IPS-18a (cell line): ENCODE measurements around the gene WDR7.

Experiments used
- H3K27ac ChIP-seq: one replicate; pipeline ENCODE4 v1.5.1; 2013; ENCODE audit warnings: low read length
- H3K27me3 ChIP-seq: one replicate; pipeline ENCODE4 v1.6.1; 2013; ENCODE audit warnings: mild to moderate bottlenecking, low read length; ENCODE audit not compliant: control insufficient read depth, insufficient read depth
- H3K36me3 ChIP-seq: one replicate; pipeline ENCODE4 v1.6.1; 2013; ENCODE audit warnings: low read depth, low read length; ENCODE audit not compliant: control insufficient read depth
- H3K4me1 ChIP-seq: one replicate; pipeline ENCODE4 v1.6.1; 2013; ENCODE audit warnings: low read depth, low read length; ENCODE audit not compliant: control insufficient read depth
- H3K4me3 ChIP-seq: one replicate; pipeline ENCODE4 v1.5.1; 2013; ENCODE audit warnings: low read length
- H3K9ac ChIP-seq: one replicate; pipeline ENCODE4 v1.6.1; 2013; ENCODE audit warnings: mild to moderate bottlenecking, low read length, moderate library complexity
- H3K9me3 ChIP-seq: one replicate; pipeline ENCODE4 v1.6.1; 2013; ENCODE audit warnings: low read depth, low read length; ENCODE audit not compliant: control insufficient read depth

The WDR7 gene

GRCh38 chr18:57003342-57003741 is 352.2 kb downstream of the WDR7 start:
- no peaks in the 10 kb centered on the region for H3K27me3 ChIP-seq
- peaks cover 1% of the 10 kb centered on the region for H3K4me1 ChIP-seq
- no peaks in the 10 kb centered on the region for H3K9me3 ChIP-seq
- H3K27ac ChIP-seq = no peak overlapping the region
- H3K36me3 ChIP-seq = no peaks in the 10 kb centered on the region
- no peak overlapping the region for H3K4me3 ChIP-seq
- no peak overlapping the region for H3K9ac ChIP-seq

- Histone ChIP-seq H3K27me3 (no peaks in the 10 kb centered on the region), H3K9me3 (no peaks in the 10 kb centered on the region), H3K4me1 (peaks cover 3% of the 10 kb centered on the region), H3K9ac (no peak overlapping the region), H3K27ac (no peak overlapping the region), H3K4me3 (no peak overlapping the region), H3K36me3 (no peaks in the 10 kb centered on the region)
Measured at GRCh38 chr18:57004366-57005121, 353.4 kb downstream of the WDR7 start.

- Histone ChIP-seq H3K9ac (no peak overlapping the region), H3K9me3 (no peaks in the 10 kb centered on the region), H3K4me3 (no peak overlapping the region), H3K4me1 (peaks cover 3% of the 10 kb centered on the region), H3K27me3 (no peaks in the 10 kb centered on the region), H3K36me3 (no peaks in the 10 kb centered on the region), H3K27ac (no peak overlapping the region)
Measured at GRCh38 chr18:57008001-57008686, 357.0 kb downstream of the WDR7 start.

GRCh38 chr18:57009844-57010243 is 358.7 kb downstream of the WDR7 start:
- H3K4me3 ChIP-seq = no peak overlapping the region
- peaks cover 3% of the 10 kb centered on the region for H3K4me1 ChIP-seq
- no peaks in the 10 kb centered on the region for H3K9me3 ChIP-seq
- H3K36me3 ChIP-seq = no peaks in the 10 kb centered on the region
- H3K9ac ChIP-seq = no peak overlapping the region
- no peaks in the 10 kb centered on the region for H3K27me3 ChIP-seq
- no peak overlapping the region for H3K27ac ChIP-seq

- Histone ChIP-seq H3K4me1 (peaks cover 16% of the 10 kb centered on the region), H3K27ac (no peak overlapping the region), H3K9ac (no peak overlapping the region), H3K36me3 (no peaks in the 10 kb centered on the region), H3K9me3 (no peaks in the 10 kb centered on the region), H3K27me3 (no peaks in the 10 kb centered on the region), H3K4me3 (no peak overlapping the region)
Measured at GRCh38 chr18:57014772-57015413, 363.7 kb downstream of the WDR7 start.

- no peak overlapping the region for H3K9ac ChIP-seq
- no peak overlapping the region for H3K27ac ChIP-seq
- H3K27me3 ChIP-seq = no peaks in the 10 kb centered on the region
- peaks cover 16% of the 10 kb centered on the region for H3K4me1 ChIP-seq
- H3K36me3 ChIP-seq = no peaks in the 10 kb centered on the region
- H3K9me3 ChIP-seq = no peaks in the 10 kb centered on the region
- no peak overlapping the region for H3K4me3 ChIP-seq
Measured at GRCh38 chr18:57015451-57015850, 364.3 kb downstream of the WDR7 start.

GRCh38 chr18:57018845-57019244 is 367.7 kb downstream of the WDR7 start:
- no peaks in the 10 kb centered on the region for H3K9me3 ChIP-seq
- H3K27me3 ChIP-seq = no peaks in the 10 kb centered on the region
- no peak overlapping the region for H3K9ac ChIP-seq

GRCh38 chr18:57022716-57023115 is 371.6 kb downstream of the WDR7 start:
- Histone ChIP-seq H3K36me3 (no peaks in the 10 kb centered on the region), H3K9me3 (no peaks in the 10 kb centered on the region), H3K27ac (no peak overlapping the region), H3K4me3 (no peak overlapping the region), H3K9ac (no peak overlapping the region), H3K4me1 (peaks cover 2% of the 10 kb centered on the region), H3K27me3 (no peaks in the 10 kb centered on the region)

More at GRCh38 chr18:57018845-57019244, 367.7 kb downstream of the WDR7 start:
- H3K27ac ChIP-seq = no peak overlapping the region
- H3K4me1 ChIP-seq = peaks cover 16% of the 10 kb centered on the region
- no peaks in the 10 kb centered on the region for H3K36me3 ChIP-seq
- H3K4me3 ChIP-seq = no peak overlapping the region

GRCh38 chr18:57023275-57023882 is 372.2 kb downstream of the WDR7 start:
- H3K4me3 ChIP-seq = no peak overlapping the region
- no peaks in the 10 kb centered on the region for H3K36me3 ChIP-seq
- H3K27me3 ChIP-seq = no peaks in the 10 kb centered on the region
- no peaks in the 10 kb centered on the region for H3K9me3 ChIP-seq
- H3K9ac ChIP-seq = no peak overlapping the region
- H3K4me1 ChIP-seq = no peaks in the 10 kb centered on the region
- no peak overlapping the region for H3K27ac ChIP-seq

GRCh38 chr18:57025540-57025939 is 374.4 kb downstream of the WDR7 start:
- H3K27ac ChIP-seq = no peak overlapping the region
- H3K27me3 ChIP-seq = no peaks in the 10 kb centered on the region

GRCh38 chr18:57026316-57026715 is 375.2 kb downstream of the WDR7 start:
- Histone ChIP-seq H3K27me3 (no peaks in the 10 kb centered on the region), H3K9ac (no peak overlapping the region), H3K36me3 (no peaks in the 10 kb centered on the region), H3K27ac (no peak overlapping the region), H3K9me3 (no peaks in the 10 kb centered on the region), H3K4me1 (no peaks in the 10 kb centered on the region), H3K4me3 (no peak overlapping the region)

More at GRCh38 chr18:57025540-57025939, 374.4 kb downstream of the WDR7 start:
- H3K36me3 ChIP-seq = no peaks in the 10 kb centered on the region
- no peak overlapping the region for H3K4me3 ChIP-seq
- no peak overlapping the region for H3K9ac ChIP-seq
- H3K9me3 ChIP-seq = no peaks in the 10 kb centered on the region
- H3K4me1 ChIP-seq = no peaks in the 10 kb centered on the region
